Esophagus muscularis mucosa (tissue), 4 donors: Measurements from ENCODE around the gene GPD1L.

ENCODE experiments used
- CTCF ChIP-seq, 3 experiments: fragments of 200-600 bp in 2 of 3; fragments of 450-650 bp in 1 of 3; sonication (generic) in 2 of 3; IDR thresholded peaks; one replicate each; pipeline ENCODE4 v1.5.1; 2017 to 2019; ENCODE audit warnings: antibody characterized with exemption in 3 of 3, mild to moderate bottlenecking in 2 of 3, moderate library complexity in 1 of 3
- EP300 ChIP-seq: sonication (generic); formaldehyde crosslinking; IDR thresholded peaks from one replicate; pipeline ENCODE4 v1.6.1; 2017; ENCODE audit warnings: antibody characterized with exemption
- POLR2A ChIP-seq: fragments of 450-650 bp; IDR thresholded peaks from one replicate; pipeline ENCODE4 v1.6.1; 2017; ENCODE audit warnings: antibody characterized with exemption, moderate library complexity, mild to moderate bottlenecking, low read depth
- POLR2AphosphoS5 ChIP-seq, 2 donors: sonication (generic); formaldehyde crosslinking; IDR thresholded peaks; one replicate each; pipeline ENCODE4 v1.6.1; 2017; ENCODE audit warnings: antibody characterized with exemption in 2 of 2

- no peak for TF ChIP-seq CTCF (IDR thresholded peaks at IDR 0.05)
- TF ChIP-seq POLR2A = no peak
- no peak for TF ChIP-seq EP300
- TF ChIP-seq POLR2AphosphoS5 (IDR thresholded peaks at IDR 0.05) = no peak
Observed at GRCh38 chr3:32076566-32076965, 29.9 kb upstream of the GPD1L start.
